ENCODE measurements around the gene SLC12A9.
A peak's percentile ranks its signal among the peaks of the same experiment; 100 is the strongest.
"Not testable (repeated sequence)": the region's sequence is repeated elsewhere in the genome, so short reads cannot be mapped to it uniquely, and the experiment has no call there.

SLC12A9 gene

GRCh38 chr7:100852048-100852872 lies at the start of gene SLC12A9:
SLC12A9 (plus strand) TSS chr7:100852713; CDS start chr7:100854198, 1,485 bp downstream.
- peak; percentile 89 to 92 for DNase-seq (ENCODE audit: low read depth in 2 of 2)
- TF ChIP-seq CTCF (IDR thresholded peaks at IDR 0.05; ENCODE audit: low read depth, low read length), result peak; percentile 90
- H3K4me3 ChIP-seq (replicated peaks in 1 of 2; ENCODE audit: low read depth in 2 of 2, low read length in 2 of 2), result peak within 1 kb of the TSS; percentile 78 to 81

- no peak for TF ChIP-seq CTCF (IDR thresholded peaks at IDR 0.05; ENCODE audit: low read depth, low read length)
- DNase-seq (ENCODE audit: low read depth in 2 of 2), result no peak
- no peak overlapping the region for H3K4me3 ChIP-seq (replicated peaks in 1 of 2; ENCODE audit: low read depth in 2 of 2, low read length in 2 of 2)
These were observed 49.6 kb upstream of the SLC12A9 start for GRCh38 chr7:100802951-100803350.

GRCh38 chr7:100803398-100804161 lies 48.9 kb upstream of the SLC12A9 start:
- DNase-seq (ENCODE audit: low read depth in 2 of 2), result peak; percentile 88 to 94
- TF ChIP-seq CTCF (IDR thresholded peaks at IDR 0.05; ENCODE audit: low read depth, low read length), result no peak
- no peak overlapping the region for H3K4me3 ChIP-seq (replicated peaks in 1 of 2; ENCODE audit: low read depth in 2 of 2, low read length in 2 of 2)

- no peak for DNase-seq (ENCODE audit: low read depth in 2 of 2)
- H3K4me3 ChIP-seq (replicated peaks in 1 of 2; ENCODE audit: low read depth in 2 of 2, low read length in 2 of 2), result no peak overlapping the region
These were observed 47.7 kb upstream of the SLC12A9 start for GRCh38 chr7:100804681-100805431.

GRCh38 chr7:100806276-100806675 lies 46.2 kb upstream of the SLC12A9 start:
- H3K4me3 ChIP-seq (replicated peaks in 1 of 2; ENCODE audit: low read depth in 2 of 2, low read length in 2 of 2), result no peak overlapping the region
- TF ChIP-seq CTCF (IDR thresholded peaks at IDR 0.05; ENCODE audit: low read depth, low read length), result no peak

More at GRCh38 chr7:100804681-100805431, 47.7 kb upstream of the SLC12A9 start:
- TF ChIP-seq CTCF (IDR thresholded peaks at IDR 0.05; ENCODE audit: low read depth, low read length), result no peak

DNA sequence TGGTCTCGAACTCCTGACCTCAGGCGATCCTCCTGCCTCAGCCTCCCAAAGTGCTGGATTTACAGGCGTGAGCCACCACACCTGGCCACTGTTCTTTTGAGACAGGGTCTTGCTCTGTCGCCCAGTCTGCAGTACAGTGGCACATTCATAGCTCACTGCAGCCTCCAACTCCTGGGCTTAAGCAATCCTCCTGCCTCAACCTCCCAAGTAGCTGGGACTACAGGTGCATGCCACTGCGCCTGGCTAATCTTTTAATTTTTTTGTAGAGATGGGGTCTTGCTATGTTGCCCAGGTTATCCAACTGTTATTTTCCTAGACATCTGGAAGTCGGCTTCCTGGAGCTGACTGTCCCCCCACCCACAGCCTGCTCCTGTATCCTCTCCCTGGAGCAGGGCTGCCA lies 45.6 kb upstream of the SLC12A9 start:
- H3K4me3 ChIP-seq (replicated peaks in 1 of 2; ENCODE audit: low read depth in 2 of 2, low read length in 2 of 2); DNase-seq (ENCODE audit: low read depth in 2 of 2): not testable (repeated sequence)

More at GRCh38 chr7:100806276-100806675, 46.2 kb upstream of the SLC12A9 start:
- no peak for DNase-seq (ENCODE audit: low read depth in 2 of 2)
